Osteocyte (in vitro differentiated cells): ENCODE results near the gene RTN4IP1. TPM values are rescaled to one million over a fixed set of nuclear protein-coding genes. Genes with fewer than 3 reads are reported as not detected.

Source experiments
- DNase-seq: peaks from one replicate; pipeline ENCODE4 v3.0.0; 2021; ENCODE audit warnings: mixed read lengths; ENCODE audit not compliant: unreplicated experiment; ENCODE audit errors: extremely low spot score
- H3K27ac Mint-ChIP-seq: one replicate; pipeline ENCODE4 v1.8.0; 2021; ENCODE audit warnings: mild to moderate bottlenecking, mixed read lengths; ENCODE audit not compliant: unreplicated experiment
- H3K27me3 Mint-ChIP-seq: one replicate; pipeline ENCODE4 v1.8.0; 2021; ENCODE audit warnings: mixed read lengths; ENCODE audit not compliant: unreplicated experiment
- H3K36me3 Mint-ChIP-seq: one replicate; pipeline ENCODE4 v1.8.0; 2021; ENCODE audit warnings: mixed read lengths; ENCODE audit not compliant: unreplicated experiment
- H3K4me1 Mint-ChIP-seq: one replicate; pipeline ENCODE4 v1.8.0; 2021; ENCODE audit warnings: mixed read lengths; ENCODE audit not compliant: unreplicated experiment
- H3K4me3 Mint-ChIP-seq: one replicate; pipeline ENCODE4 v1.8.0; 2021; ENCODE audit warnings: mild to moderate bottlenecking, moderate library complexity, mixed read lengths; ENCODE audit not compliant: unreplicated experiment
- H3K9me3 Mint-ChIP-seq: one replicate; pipeline ENCODE4 v1.8.0; 2021; ENCODE audit warnings: mixed read lengths; ENCODE audit not compliant: unreplicated experiment
- CTCF ChIP-seq: fragments of 200-600 bp; sonication (generic); IDR thresholded peaks from 2 replicates; pipeline ENCODE4 v1.5.0; 2021; ENCODE audit warnings: antibody characterized with exemption, mild to moderate bottlenecking, moderate library complexity
- long read RNA-seq: library from polyadenylated mRNA; unstranded; transcript quantifications from one replicate; pipeline ENCODE4 v2.0.0, GENCODE V29; 2021
- total RNA-seq: library from RNA; stranded (reverse); gene quantifications from 2 replicates; pipeline ENCODE4 v1.2.1, GENCODE V29; 2021

Gene RTN4IP1
- total RNA-seq: 5.0 and 5.5 TPM in 2 replicates
- long read RNA-seq, transcript RTN4IP1-201 (9 exons, 1,682 nt): major isoform, 37 of 40 reads
- long read RNA-seq, partial matches to known transcripts: 0 of 40 reads
- long read RNA-seq, other reads (novel, unspliced or antisense): 3 of 40 reads

GRCh38 chr6:106629103-106629858 lies at the start of gene RTN4IP1, which contains the start of gene QRSL1:
TSS of gene RTN4IP1 (minus strand) at chr6:106629498. CDS start at chr6:106629021, 477 bp downstream.
TSS of gene QRSL1 (plus strand) at chr6:106629578. CDS start at chr6:106629682, 104 bp downstream.
- no peaks in the 10 kb centered on the region for H3K9me3 Mint-ChIP-seq
- no peaks in the 10 kb centered on the region for H3K27me3 Mint-ChIP-seq
- peak; percentile 93 for DNase-seq
- H3K27ac Mint-ChIP-seq: peak within 1 kb of the TSS; percentile 98
- H3K36me3 Mint-ChIP-seq: peaks cover 2% of the 10 kb centered on the region
- H3K4me3 Mint-ChIP-seq: peak within 1 kb of the TSS; percentile 91
- TF ChIP-seq CTCF: no peak
- H3K4me1 Mint-ChIP-seq: peaks cover 25% of the 10 kb centered on the region

- no peaks in the 10 kb centered on the region for H3K27me3 Mint-ChIP-seq
- H3K27ac Mint-ChIP-seq: no peak overlapping the region
- H3K4me1 Mint-ChIP-seq: no peaks in the 10 kb centered on the region
- no peak for DNase-seq
- no peak overlapping the region for H3K4me3 Mint-ChIP-seq
- no peak for TF ChIP-seq CTCF
- H3K9me3 Mint-ChIP-seq: no peaks in the 10 kb centered on the region
- no peaks in the 10 kb centered on the region for H3K36me3 Mint-ChIP-seq
Measured at GRCh38 chr6:106677282-106677681, 48.0 kb upstream of the RTN4IP1 start.

- no peak for DNase-seq
- H3K4me3 Mint-ChIP-seq: no peak overlapping the region
- H3K27ac Mint-ChIP-seq: no peak overlapping the region
- no peaks in the 10 kb centered on the region for H3K4me1 Mint-ChIP-seq
- no peaks in the 10 kb centered on the region for H3K27me3 Mint-ChIP-seq
- no peak for TF ChIP-seq CTCF
- H3K9me3 Mint-ChIP-seq: no peaks in the 10 kb centered on the region
- H3K36me3 Mint-ChIP-seq: no peaks in the 10 kb centered on the region
Measured at GRCh38 chr6:106674541-106675229, 45.4 kb upstream of the RTN4IP1 start.

- no peak for TF ChIP-seq CTCF
- H3K27me3 Mint-ChIP-seq: no peaks in the 10 kb centered on the region
- DNase-seq: no peak
- H3K4me3 Mint-ChIP-seq: no peak overlapping the region
- no peaks in the 10 kb centered on the region for H3K4me1 Mint-ChIP-seq
- H3K27ac Mint-ChIP-seq: no peak overlapping the region
- peaks cover 9% of the 10 kb centered on the region for H3K36me3 Mint-ChIP-seq
- no peaks in the 10 kb centered on the region for H3K9me3 Mint-ChIP-seq
Measured at GRCh38 chr6:106671651-106672050, 42.4 kb upstream of the RTN4IP1 start.

- no peak for TF ChIP-seq CTCF
- Mint-ChIP-seq H3K27ac (no peak overlapping the region), H3K27me3 (no peaks in the 10 kb centered on the region), H3K9me3 (peaks cover 3% of the 10 kb centered on the region), H3K4me1 (no peaks in the 10 kb centered on the region), H3K36me3 (peaks cover 15% of the 10 kb centered on the region), H3K4me3 (no peak overlapping the region)
- no peak for DNase-seq
Measured at GRCh38 chr6:106670236-106670635, 40.9 kb upstream of the RTN4IP1 start.
